Measurements from ENCODE around the gene PLBD2.

- TF ChIP-seq CTCF (IDR thresholded peaks at IDR 0.05) (no peak), POLR2A (IDR thresholded peaks at IDR 0.05) (no peak)
Observed at GRCh38 chr12:113329022-113329790, 29.2 kb upstream of the PLBD2 start.
